NOMO-1 treated with dmso at 0.1 percent for 144 hours (cell line): ENCODE measurements around the gene CPT1A.

Experiments used
- DNase-seq: peaks from one replicate; lab custom pipeline; 2025; ENCODE audit not compliant: unreplicated experiment; lab: John Stamatoyannopoulos, UW

Gene CPT1A

DNA sequence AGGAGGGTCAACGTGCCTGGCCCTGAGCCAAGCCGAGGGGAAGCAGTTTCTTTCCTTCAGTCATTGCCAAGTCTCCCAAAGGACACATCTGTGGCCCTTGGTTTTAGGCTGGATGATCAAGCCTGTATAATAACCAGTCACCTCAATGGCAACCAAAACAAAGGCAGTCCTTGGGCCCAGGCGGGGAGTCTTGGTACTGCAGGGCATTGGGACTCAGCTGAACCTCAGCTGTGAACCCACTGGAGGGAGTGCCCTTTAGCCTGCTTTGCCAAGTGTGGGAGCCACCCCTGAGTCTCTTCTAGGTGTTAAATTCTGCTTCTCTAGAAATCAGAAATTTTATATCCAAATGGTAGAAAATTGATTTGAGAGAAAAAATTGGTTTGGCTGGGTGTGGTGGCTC is 36.9 kb downstream of the CPT1A start:
- DNase-seq = no peak

DNA sequence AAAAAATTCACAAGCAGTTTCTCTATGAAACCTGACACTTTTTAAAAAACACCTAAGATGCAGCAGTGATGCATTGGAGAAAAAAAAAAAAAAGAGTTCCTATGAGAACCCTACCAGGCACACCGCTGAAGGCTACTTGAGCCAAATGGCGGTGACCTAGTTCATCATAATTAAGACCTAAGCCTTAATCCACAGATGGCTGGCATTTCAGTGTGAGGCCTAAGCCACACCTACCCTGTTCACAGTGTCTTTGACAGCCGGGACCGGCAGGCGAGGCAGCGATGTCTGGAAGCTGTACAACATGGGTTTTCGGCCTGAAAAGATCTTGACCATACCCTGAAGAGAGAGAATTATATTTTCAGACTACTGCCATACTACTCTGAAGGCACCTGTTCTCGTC is 38.0 kb downstream of the CPT1A start:
- no peak for DNase-seq

DNA sequence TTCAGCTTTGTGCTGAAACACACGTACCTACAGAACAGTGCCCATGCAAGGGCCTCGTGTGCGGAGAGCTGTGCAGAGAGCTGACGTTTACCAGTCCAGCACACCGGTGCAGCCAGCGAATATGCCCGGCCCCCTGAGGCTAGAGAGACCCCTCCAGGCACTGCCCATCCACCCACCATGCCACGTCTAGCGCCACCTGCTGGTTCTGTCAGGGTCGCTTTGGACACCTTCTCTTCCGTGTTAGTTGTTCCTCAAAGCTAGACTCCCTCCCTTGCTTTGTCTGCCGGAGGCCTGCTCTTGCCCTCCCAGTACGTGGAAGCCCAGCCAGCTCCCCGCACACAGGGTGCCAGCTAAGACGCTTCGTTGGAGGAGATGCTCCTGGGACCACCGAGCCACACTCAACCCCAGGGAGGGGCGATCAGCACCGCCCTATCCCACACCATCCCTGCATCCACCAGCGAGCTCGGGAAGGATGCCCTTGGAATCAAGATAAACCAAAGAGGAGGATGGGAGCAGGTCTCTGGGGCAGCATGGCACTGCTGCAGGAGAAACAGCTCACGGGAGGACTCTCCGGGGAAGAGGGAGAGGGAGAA is 43.4 kb downstream of the CPT1A start:
- DNase-seq = no peak

DNA sequence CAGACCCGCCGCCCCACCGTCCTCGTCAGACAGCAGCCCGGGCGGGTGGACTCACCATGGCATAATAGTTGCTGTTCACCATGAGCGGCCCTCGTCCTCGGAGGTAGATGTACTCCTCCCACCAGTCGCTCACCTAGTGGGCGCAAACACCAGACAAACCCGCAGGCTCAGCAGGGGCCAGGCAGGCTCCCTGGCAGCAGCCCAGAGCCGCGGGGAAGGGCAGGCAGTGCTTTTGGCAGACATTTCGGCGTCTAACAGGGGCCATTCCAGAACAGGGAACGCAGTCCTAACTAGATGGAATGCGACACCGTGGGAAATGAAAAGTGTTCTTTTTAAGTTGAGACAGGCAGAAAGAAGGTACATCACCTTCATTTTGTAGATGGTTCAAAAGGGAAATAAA is 44.9 kb downstream of the CPT1A start:
- no peak for DNase-seq

DNA sequence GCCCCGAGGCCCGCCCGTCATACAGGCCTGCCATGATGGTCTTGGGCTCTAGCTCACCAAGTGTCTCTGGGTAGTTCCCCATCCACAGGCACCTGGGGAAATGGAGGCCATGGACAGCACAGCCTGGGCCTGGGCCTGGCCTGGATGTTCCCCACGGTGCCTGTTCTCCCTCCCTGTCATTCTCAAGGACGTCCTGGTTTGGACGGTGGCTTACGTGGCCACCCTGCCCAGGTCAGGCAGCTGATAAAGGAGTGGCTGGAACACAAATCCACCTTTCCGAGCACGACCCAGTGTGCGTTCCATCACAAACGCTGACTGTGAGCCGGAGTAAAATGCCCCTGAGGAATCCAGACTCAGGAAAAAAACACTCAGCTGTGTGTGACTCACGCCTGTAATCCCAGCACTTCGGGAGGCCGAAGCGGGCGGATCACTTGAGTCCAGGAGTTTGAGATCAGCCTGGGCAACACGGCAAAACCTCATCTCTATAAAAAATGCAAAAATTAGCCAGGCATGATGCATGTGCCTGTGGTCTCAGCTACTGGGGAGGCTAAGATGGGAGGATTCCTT is 49.2 kb downstream of the CPT1A start:
- DNase-seq = no peak

DNA sequence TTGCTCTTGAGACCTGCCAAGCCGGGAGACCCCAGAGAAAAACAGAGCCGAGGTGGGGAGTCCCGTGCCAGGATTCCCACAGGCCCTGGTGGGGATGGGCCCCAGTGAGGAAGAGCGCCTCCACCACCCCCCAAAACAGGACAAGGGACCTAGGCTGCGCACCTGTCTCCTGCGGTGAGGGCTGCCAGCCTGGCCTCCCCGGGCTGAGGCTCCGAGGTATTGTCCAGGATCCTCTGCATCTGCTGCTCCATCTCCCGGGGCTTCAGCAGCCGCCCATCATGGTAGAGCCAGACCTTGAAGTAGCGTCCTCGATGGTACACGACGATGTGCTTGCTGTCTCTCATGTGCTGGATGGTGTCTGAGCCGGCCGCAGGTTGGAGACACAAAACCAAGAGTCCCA is 57.1 kb downstream of the CPT1A start:
- no peak for DNase-seq

DNA sequence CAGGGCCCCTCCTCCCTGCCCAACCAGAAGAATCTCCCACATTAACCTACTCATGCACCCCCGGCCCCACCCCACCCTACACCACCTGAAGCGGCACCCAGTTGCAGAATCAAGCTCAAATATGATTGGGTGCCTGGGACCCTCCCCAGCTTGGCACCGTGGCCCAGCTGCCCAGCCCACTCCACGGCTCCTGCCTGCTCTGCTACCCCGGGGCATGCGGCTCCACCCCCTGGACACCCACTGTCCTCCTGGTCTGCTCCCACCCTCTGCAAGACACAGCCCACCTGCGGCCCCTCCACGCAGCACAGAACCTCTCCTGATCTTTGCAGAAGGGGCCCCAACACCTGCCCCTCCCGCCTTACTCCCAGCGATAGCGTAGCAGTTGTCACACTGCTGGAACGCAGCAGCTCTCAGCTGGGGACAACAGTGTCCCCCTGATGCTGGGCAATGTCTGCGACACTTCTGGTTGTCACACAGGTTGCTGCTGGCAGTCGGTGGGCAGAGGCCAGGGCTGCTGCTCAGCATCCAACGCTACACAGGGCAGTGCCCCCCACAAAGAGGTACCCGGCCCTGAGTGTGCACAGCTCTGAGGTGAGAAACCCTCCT is 58.4 kb downstream of the CPT1A start:
- DNase-seq = no peak

DNA sequence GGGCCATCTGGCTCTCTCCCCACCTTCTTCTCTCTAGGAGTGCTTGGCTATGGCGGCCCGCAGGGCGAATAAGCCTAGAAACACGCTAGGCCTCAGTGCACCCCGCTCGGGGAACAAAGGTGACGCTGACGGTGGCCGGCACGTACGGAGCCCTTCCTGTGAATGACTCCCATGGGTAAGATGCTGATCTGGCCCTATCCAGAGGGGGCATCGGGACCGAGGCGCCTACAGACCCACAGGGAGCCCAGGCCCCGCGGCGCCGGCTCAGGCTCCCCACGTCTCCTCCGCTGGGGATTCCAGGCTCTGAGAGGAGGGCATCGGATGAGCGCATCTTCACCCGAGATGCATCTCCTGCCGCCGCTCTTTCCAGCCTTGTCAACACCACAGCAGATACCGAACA is 59.0 kb downstream of the CPT1A start:
- DNase-seq = no peak

DNA sequence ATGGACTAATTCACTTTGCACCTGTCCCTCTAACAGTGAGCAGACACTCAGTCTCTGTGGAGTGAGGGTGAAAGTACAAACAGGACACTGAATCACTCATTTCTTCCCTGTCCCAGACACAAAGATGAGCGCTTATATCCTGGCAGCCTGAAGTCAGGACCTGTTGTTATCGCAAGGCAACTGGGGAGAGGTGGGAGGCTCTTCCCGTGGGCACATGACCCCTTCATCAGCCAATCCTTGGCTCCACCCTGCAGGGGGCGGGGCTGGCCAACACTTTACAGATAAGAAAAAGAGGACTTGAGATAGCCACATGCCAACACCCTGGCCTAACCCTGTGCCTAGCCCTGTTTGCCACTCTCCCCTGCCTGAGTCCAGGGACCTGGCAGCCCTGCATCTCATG is 60.9 kb downstream of the CPT1A start:
- DNase-seq = no peak

DNA sequence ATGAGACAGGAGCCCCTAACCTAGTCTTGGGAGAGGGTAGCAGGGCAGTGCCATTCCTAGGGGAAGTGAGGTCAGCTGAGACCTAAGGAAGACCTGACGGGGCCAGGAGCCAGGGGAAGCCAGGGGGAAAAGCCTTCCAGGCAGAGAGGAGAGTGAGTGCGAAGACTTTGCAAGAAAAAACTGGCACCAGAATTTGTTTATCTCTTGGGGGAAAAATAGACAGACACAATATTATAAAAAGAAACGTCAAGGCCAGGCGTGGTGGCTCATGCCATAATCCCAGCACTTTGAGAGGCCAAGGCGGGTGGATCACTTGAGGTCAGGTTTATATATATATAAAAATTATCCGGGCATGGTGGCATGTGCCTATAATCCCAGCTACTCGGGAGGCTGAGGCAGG is 63.5 kb downstream of the CPT1A start:
- no peak for DNase-seq

DNA sequence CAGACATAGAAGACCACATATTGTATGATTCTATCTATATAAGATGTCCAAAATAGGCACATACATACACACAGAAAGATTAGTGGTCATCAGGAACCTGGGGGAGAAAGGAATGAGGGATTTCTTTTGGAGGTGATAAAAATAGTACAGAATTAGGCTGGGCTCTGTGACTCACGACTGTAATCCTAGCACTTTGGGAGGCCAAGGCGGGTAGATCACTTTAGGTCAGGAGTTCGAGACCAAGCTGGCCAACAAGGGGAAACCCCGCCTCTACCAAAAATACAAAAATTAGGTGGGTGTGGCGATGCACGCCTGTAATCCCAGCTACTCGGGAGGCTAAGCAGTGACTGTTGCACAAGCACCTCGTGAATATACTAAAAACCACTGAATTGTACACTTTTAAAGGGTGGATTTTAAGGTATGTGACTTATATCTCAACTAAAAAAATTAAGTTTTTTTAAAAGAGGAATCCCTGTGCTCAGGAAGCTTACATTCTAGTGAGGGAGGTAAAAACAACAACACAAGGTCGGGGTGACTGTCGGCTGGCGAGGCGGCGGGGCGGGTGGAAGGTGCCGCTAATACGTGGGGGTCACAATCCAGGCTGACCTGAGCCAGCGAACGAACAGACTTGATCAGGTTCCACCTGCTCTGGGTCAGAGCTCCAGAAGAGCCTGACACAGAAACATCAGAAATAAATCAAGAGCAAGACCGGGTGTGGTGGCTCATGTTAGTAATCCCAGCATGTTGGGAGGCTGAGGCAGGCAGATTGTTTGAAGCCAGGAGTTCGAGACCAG is 65.1 kb downstream of the CPT1A start:
- DNase-seq = no peak

DNA sequence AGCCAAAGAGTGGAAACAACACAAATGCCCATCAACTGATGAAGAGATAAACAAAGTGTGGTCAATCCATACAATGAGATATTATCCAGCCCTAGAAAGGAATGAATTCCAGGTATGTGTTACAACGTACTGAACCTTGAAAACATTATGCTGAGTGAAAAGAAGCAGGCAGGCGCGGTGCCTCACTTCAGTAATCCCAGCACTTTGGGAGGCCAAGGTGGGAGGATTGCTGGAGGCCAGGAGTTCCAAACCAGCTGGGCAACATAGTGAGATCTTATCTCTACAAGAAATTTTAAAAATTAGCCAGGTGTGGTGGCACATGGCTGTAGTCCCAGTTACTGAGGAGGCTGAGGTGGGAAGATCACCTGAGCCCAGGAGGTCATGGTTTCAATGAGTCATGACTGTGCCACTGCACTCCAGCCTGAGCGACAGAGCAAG is 65.7 kb downstream of the CPT1A start:
- DNase-seq = no peak

DNA sequence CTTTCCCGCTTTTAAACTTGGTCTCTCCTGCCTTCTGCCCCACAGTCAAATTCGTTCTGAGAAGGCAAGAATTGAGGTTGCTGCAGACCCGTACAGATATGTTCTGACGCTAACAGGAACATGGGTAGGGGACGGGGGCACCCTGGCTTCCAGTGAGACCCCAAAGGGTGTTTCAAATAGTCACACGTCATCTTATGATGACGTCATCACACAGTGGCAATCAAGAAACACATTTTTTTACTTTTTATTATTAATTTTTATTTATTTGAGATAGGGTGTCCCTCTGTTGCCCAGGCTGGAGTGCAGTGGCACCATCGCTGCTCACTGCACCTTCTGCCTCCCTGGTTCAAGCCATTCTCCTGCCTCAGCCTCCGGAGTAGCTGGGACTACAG is 67.5 kb downstream of the CPT1A start:
- no peak for DNase-seq

DNA sequence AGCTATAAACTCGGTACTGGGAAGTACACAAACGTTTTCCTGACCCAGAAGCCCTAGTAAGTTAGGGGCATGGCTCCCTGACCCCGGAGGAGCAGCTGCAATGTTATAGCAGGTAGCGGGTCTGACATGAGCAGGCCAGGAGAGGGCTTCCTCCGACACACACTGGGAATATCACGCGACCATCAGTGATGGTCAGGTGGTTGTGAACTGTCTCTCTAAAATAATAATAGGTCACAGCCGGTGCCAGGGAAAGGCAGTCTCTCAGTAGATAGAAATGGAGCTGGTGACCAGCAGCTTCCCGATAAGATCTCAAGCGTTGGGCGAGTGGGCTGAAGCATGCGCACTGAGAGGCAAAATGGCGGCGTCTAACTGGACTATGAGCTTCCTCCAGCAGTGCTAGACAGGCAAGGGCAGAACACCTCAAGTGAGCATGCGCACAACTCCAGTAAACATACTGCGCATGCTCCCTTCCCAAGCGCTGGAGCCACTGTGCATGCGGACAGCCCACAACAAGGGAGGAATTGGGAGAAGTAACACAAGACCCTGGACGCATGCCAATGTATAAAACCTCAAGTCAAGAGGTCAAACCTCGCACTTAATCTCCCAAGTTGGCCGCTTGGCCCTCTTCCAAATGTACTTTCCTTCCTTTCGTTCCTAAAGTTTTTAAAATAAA is 68.1 kb downstream of the CPT1A start:
- DNase-seq = no peak

DNA sequence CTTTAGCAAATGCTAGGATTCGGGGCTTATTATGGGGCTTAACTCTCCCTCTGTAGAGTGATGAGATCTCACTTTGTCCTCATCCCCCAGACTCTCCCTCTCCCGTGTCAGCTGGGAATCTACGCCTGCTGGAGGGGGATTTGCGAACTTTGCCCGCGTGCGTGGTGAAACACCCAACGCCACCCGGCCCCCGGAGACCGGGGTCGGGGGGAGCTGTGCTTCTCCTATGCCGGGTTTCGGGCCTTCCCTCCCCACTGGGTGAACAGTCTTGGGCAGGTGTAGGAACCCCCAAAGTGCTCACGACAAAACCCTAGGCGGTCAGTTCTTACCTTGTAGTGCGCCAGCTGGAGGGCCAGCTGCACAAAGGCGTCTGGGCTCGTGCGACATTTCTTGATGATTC is 68.8 kb downstream of the CPT1A start:
- no peak for DNase-seq

DNA sequence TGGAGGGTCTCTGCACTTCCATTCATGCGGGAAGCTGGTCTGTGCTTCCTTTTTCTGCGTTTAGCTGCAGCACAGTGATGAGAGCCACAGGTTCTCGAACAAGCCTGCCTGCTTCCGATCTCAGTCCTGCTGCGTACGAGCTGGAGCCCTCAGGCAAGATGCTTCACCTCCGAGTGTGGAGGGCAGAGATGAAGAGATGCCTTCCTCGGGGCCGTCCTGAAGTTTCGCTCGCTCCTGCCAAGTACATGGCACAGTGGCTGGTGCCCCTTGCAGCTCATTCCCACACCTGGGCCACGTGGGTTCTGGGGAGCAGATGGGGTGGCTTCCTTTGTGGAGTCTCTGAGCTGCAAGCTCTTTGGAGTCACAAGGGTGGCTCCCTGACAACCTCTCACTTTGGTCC is 70.9 kb downstream of the CPT1A start:
- DNase-seq = no peak

DNA sequence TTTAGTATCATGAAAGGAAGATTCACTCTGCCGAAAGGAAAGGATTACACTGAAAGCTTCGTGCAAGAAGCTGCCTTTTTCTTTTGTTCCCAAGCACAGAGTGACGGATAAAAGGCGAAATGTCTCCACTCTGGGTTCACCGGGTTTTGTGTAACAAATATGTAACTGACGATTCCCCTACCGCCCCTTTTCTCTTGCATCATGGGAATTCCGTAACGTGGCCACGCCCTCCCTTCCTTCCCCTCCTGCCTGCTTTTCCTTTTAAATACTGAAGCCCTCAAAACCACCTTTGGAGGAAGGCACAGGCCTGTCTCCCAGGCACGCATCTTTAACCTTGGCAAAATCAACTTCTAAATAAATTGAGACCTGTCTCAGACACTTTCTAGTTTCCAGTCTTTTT is 74.0 kb downstream of the CPT1A start:
- DNase-seq = no peak

DNA sequence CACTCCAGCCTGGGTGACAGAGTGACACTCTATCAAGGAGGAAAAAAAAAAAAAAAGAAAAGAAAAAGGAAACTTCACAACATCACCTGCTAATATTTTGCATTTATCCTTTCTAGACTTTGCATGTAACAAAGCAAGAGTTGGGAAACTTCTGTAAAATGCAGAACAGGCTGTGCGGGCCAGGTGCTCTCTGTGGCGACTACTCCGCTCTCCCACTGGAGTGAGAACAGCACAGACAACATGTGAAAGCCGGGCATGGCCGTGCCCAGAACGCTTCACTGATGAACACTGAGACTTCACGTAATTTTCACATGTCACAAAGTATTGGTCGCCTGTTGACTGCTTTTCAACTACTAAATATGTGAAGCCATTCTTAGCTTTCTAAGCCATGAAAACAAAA is 74.9 kb downstream of the CPT1A start:
- no peak for DNase-seq

DNA sequence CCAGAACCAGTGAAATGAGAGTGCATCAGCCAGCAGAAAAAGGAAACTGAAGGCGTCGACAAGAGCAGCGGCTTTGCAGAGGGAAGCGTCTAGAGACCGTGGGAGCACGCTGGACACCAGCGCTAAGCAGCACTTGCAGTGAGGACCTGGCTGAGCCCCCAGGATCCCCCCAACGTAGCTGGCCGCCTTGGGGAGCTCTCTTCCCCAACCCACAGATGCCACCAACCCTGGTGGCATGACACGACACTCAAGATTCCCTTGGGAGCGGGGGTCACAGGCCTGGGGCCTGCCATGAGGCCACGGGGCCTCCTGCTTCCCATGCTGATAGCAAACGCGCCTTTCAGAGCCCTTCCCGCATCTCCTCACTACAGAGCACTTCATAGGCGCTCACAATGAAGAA is 77.0 kb downstream of the CPT1A start:
- DNase-seq = no peak

DNA sequence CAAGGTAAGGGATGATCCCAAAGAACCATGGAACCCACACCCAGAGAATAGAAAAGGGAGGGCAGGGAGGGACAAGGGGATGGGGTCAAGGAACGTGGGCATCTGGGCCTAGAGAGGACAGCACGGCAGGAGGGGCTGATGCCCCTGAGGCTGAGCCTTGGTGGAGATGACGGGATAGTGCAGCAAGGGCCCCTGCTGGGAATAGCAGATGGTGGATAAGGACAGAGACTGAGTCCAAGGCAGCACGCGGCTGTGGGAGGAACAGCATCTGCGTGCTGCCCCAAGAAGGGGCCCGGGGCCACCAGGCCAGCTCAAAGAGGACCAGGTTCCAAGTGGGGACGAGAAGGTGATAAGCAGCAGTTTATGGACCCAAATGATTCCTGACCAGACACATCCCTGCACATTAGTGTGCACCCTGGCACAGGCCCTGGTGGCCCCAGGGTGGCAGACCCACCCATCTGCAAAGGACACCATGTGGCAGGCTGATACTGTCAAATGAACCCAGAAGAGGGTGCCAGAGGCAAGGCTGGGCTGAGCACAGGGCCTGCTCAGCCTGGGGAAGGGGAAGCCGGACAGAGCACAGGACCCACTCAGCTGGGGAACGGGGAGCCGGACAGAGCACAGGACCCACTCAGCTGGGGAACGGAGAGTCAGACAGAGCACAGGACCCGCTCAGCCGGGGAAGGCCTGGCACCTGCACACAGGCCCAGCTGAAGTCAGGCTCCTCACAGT is 77.6 kb downstream of the CPT1A start:
- no peak for DNase-seq

DNA sequence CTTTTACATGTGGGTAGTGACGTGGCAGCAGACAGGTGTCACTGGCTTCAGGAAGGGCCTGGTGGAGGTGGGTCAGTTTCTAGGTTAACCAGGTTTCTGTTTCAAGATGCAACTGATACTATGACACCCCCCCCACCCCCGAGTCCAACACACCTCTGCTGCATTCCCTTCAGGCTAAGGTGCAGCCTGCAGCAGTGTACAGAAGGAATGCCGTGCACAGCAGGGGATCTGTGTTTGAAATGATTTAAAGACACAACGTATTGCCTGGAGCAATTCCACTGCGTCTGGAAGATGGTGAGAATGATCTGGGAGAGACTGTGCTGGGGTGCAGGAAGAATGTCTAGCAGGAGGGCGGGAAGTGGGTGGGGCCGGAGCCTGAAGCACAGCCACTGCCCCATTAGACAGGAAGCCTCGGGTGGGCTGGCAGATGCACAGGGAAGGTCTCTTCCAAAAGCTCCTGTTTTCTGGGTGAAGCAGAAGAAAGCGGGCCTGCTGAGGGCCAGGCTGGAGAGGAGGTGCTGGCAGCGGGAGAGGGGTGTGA is 78.5 kb downstream of the CPT1A start:
- no peak for DNase-seq
